Activated naive CD4-positive, alpha-beta T cell treated with Interleukin-2 at 50 U/mL for 16 hours (primary cell): Measurements from ENCODE around the gene SFTPD.
A peak's percentile ranks its signal among the peaks of the same experiment; 100 is the strongest.
"Not testable (repeated sequence)": the region's sequence is repeated elsewhere in the genome, so short reads cannot be mapped to it uniquely, and the experiment has no call there.

Experiments used
- DNase-seq: peaks from one replicate; pipeline ENCODE4 v3.0.0-alpha.2; 2020

Gene SFTPD

GRCh38 chr10:79948976-79949722, at the start of gene SFTPD:
SFTPD (minus strand) TSS chr10:79949105; CDS start chr10:79946659, 2,446 bp downstream.
- DNase-seq: no peak

- no peak for DNase-seq
Observed at GRCh38 chr10:79995979-79996634, 47.2 kb upstream of the SFTPD start.

GRCh38 chr10:79994556-79994955, 45.7 kb upstream of the SFTPD start:
- no peak for DNase-seq

GRCh38 chr10:79988199-79988598, 39.3 kb upstream of the SFTPD start:
- not testable (repeated sequence) for DNase-seq

GRCh38 chr10:79986661-79987060, 37.8 kb upstream of the SFTPD start:
- not testable (repeated sequence) for DNase-seq

GRCh38 chr10:79985481-79986072, 36.7 kb upstream of the SFTPD start:
- no peak for DNase-seq

GRCh38 chr10:79984851-79985250, 35.9 kb upstream of the SFTPD start:
- DNase-seq: peak; percentile 26

- no peak for DNase-seq
Observed at GRCh38 chr10:79983286-79983909, 34.5 kb upstream of the SFTPD start.

GRCh38 chr10:79982861-79983260, 34.0 kb upstream of the SFTPD start:
- no peak for DNase-seq

- no peak for DNase-seq
Observed at GRCh38 chr10:79982362-79982800, 33.5 kb upstream of the SFTPD start.

GRCh38 chr10:79981450-79982361, 32.8 kb upstream of the SFTPD start:
- no peak for DNase-seq

GRCh38 chr10:79980711-79981110, 31.8 kb upstream of the SFTPD start:
- no peak for DNase-seq

- no peak for DNase-seq
Observed at GRCh38 chr10:79979976-79980687, 31.2 kb upstream of the SFTPD start.

- DNase-seq: no peak
Observed at GRCh38 chr10:79979310-79979975, 30.5 kb upstream of the SFTPD start.

GRCh38 chr10:79976999-79977398, 28.1 kb upstream of the SFTPD start:
- no peak for DNase-seq

GRCh38 chr10:79970062-79970461, 21.2 kb upstream of the SFTPD start:
- no peak for DNase-seq

- no peak for DNase-seq
Observed at GRCh38 chr10:79947787-79948424, 999 bp downstream of the SFTPD start.

GRCh38 chr10:79947083-79947415, 1.9 kb downstream of the SFTPD start:
- DNase-seq: no peak

- no peak for DNase-seq
Observed at GRCh38 chr10:79946271-79947082, 2.4 kb downstream of the SFTPD start.
